NOMO-1 treated with dmso at 0.1 percent for 144 hours (cell line): ENCODE measurements around the gene NR5A2.

Experiments used
- DNase-seq: peaks from one replicate; lab custom pipeline; 2025; ENCODE audit not compliant: unreplicated experiment; lab: John Stamatoyannopoulos, UW

NR5A2 gene

GRCh38 chr1:200035956-200036618 is 8.6 kb downstream of the NR5A2 start:
- DNase-seq: no peak

GRCh38 chr1:200036619-200037270 is 9.2 kb downstream of the NR5A2 start:
- no peak for DNase-seq

- DNase-seq: no peak
These were observed 10.0 kb downstream of the NR5A2 start for GRCh38 chr1:200037501-200037900.

- no peak for DNase-seq
These were observed 10.4 kb downstream of the NR5A2 start for GRCh38 chr1:200037904-200038303.

GRCh38 chr1:200038325-200038980 is 10.9 kb downstream of the NR5A2 start:
- no peak for DNase-seq

- DNase-seq: peak; percentile 7
These were observed 11.7 kb downstream of the NR5A2 start for GRCh38 chr1:200038981-200039848.

GRCh38 chr1:200039849-200040474 is 12.5 kb downstream of the NR5A2 start:
- DNase-seq: no peak

- no peak for DNase-seq
These were observed 13.1 kb downstream of the NR5A2 start for GRCh38 chr1:200040481-200041138.

GRCh38 chr1:200041337-200042118 is 14.0 kb downstream of the NR5A2 start:
- DNase-seq: no peak

GRCh38 chr1:200042119-200042551 is 14.6 kb downstream of the NR5A2 start:
- no peak for DNase-seq

- no peak for DNase-seq
These were observed 15.2 kb downstream of the NR5A2 start for GRCh38 chr1:200042552-200043335.

GRCh38 chr1:200043336-200043668 is 15.8 kb downstream of the NR5A2 start:
- DNase-seq: no peak

GRCh38 chr1:200046115-200046514 is 18.6 kb downstream of the NR5A2 start:
- no peak for DNase-seq

- no peak for DNase-seq
These were observed 20.7 kb downstream of the NR5A2 start for GRCh38 chr1:200048244-200048643.

- DNase-seq: no peak
These were observed 22.3 kb downstream of the NR5A2 start for GRCh38 chr1:200049810-200050209.

- DNase-seq: no peak
These were observed 24.1 kb downstream of the NR5A2 start for GRCh38 chr1:200051620-200052019.

GRCh38 chr1:200053091-200053490 is 25.6 kb downstream of the NR5A2 start:
- no peak for DNase-seq

- no peak for DNase-seq
These were observed 26.1 kb downstream of the NR5A2 start for GRCh38 chr1:200053646-200054045.

- DNase-seq: no peak
These were observed 30.8 kb downstream of the NR5A2 start for GRCh38 chr1:200058341-200058740.
